ENCODE measurements around the gene ITM2C.

The ITM2C gene

GRCh38 chr2:230919681-230920080, 54.9 kb downstream of the ITM2C start:
- DNase-seq, result no peak
- TF ChIP-seq GATA1 (IDR thresholded peaks at IDR 0.05; ENCODE audit: low read depth, low read length), result no peak
- TF ChIP-seq POLR2A (IDR thresholded peaks at IDR 0.05; ENCODE audit: low read length), result no peak

GRCh38 chr2:230920167-230920566, 55.4 kb downstream of the ITM2C start:
- no peak for DNase-seq
- TF ChIP-seq POLR2A (IDR thresholded peaks at IDR 0.05; ENCODE audit: low read length) (no peak), GATA1 (IDR thresholded peaks at IDR 0.05; ENCODE audit: low read depth, low read length) (no peak)

GRCh38 chr2:230921806-230922595, 57.3 kb downstream of the ITM2C start:
- DNase-seq, result no peak
- TF ChIP-seq POLR2A (IDR thresholded peaks at IDR 0.05; ENCODE audit: low read length), result no peak
- TF ChIP-seq GATA1 (IDR thresholded peaks at IDR 0.05; ENCODE audit: low read depth, low read length), result no peak

- no peak for DNase-seq
- no peak for TF ChIP-seq GATA1 (IDR thresholded peaks at IDR 0.05; ENCODE audit: low read depth, low read length)
- no peak for TF ChIP-seq POLR2A (IDR thresholded peaks at IDR 0.05; ENCODE audit: low read length)
These were observed 58.4 kb downstream of the ITM2C start for GRCh38 chr2:230922951-230923717.

GRCh38 chr2:230924092-230924469, 59.3 kb downstream of the ITM2C start:
- no peak for TF ChIP-seq POLR2A (IDR thresholded peaks at IDR 0.05; ENCODE audit: low read length)
- no peak for TF ChIP-seq GATA1 (IDR thresholded peaks at IDR 0.05; ENCODE audit: low read depth, low read length)
- no peak for DNase-seq

GRCh38 chr2:230924470-230925341, 60.0 kb downstream of the ITM2C start, which contains the start of gene GPR55:
Gene GPR55, minus strand, starts transcription at chr2:230925242. Its CDS starts 14,280 bp downstream, at chr2:230910962.
- TF ChIP-seq GATA1 (IDR thresholded peaks at IDR 0.05; ENCODE audit: low read depth, low read length), result no peak
- DNase-seq, result no peak

GRCh38 chr2:230925443-230925878, 60.7 kb downstream of the ITM2C start:
- DNase-seq, result no peak
- TF ChIP-seq POLR2A (IDR thresholded peaks at IDR 0.05; ENCODE audit: low read length), result no peak
- TF ChIP-seq GATA1 (IDR thresholded peaks at IDR 0.05; ENCODE audit: low read depth, low read length), result no peak

- TF ChIP-seq POLR2A (IDR thresholded peaks at IDR 0.05; ENCODE audit: low read length) (no peak), GATA1 (IDR thresholded peaks at IDR 0.05; ENCODE audit: low read depth, low read length) (no peak)
- DNase-seq, result no peak
These were observed 61.4 kb downstream of the ITM2C start for GRCh38 chr2:230925879-230926765.

GRCh38 chr2:230927711-230928341, 63.1 kb downstream of the ITM2C start:
- no peak for DNase-seq
- no peak for TF ChIP-seq GATA1 (IDR thresholded peaks at IDR 0.05; ENCODE audit: low read depth, low read length)
- no peak for TF ChIP-seq POLR2A (IDR thresholded peaks at IDR 0.05; ENCODE audit: low read length)

All from erythroblast (primary cell).